ENCODE data around the gene ZBTB20. TPM values are rescaled to one million over a fixed set of nuclear protein-coding genes. Genes with fewer than 3 reads are reported as not detected.
A peak's percentile ranks its signal among the peaks of the same experiment; 100 is the strongest.

The ZBTB20 gene
- total and polyA plus RNA-seq, 2 donors (not counting 1 experiment from before 2014, with no cell fraction given), result 4.0 to 22.5 TPM

- TF ChIP-seq EZH2 (IDR thresholded peaks at IDR 0.05; ENCODE audit: low read length, missing control alignments), result no peak
- TF ChIP-seq, protein P1, sequence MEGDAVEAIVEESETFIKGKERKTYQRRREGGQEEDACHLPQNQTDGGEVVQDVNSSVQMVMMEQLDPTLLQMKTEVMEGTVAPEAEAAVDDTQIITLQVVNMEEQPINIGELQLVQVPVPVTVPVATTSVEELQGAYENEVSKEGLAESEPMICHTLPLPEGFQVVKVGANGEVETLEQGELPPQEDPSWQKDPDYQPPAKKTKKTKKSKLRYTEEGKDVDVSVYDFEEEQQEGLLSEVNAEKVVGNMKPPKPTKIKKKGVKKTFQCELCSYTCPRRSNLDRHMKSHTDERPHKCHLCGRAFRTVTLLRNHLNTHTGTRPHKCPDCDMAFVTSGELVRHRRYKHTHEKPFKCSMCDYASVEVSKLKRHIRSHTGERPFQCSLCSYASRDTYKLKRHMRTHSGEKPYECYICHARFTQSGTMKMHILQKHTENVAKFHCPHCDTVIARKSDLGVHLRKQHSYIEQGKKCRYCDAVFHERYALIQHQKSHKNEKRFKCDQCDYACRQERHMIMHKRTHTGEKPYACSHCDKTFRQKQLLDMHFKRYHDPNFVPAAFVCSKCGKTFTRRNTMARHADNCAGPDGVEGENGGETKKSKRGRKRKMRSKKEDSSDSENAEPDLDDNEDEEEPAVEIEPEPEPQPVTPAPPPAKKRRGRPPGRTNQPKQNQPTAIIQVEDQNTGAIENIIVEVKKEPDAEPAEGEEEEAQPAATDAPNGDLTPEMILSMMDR (conservative IDR thresholded peaks at IDR 0.05 in 1 of 2, IDR thresholded peaks at IDR 0.05 in 1 of 2; ENCODE audit: low read depth in 1 of 2, low read length in 2 of 2), result no peak
- no peak overlapping the region for H3K9ac ChIP-seq (ENCODE audit: insufficient read depth, low read length)
- peak in 1 of 2 donors; percentile 36 for DNase-seq (ENCODE audit: low read depth in 2 of 2)
- H3K9me3 ChIP-seq (ENCODE audit: control insufficient read depth, insufficient read depth, low read depth, low read length), result no peaks in the 10 kb centered on the region
- H3K27me3 ChIP-seq (ENCODE audit: control insufficient read depth, insufficient read depth, low read length), result no peaks in the 10 kb centered on the region
- H3K4me3 ChIP-seq (replicated peaks in 1 of 4; ENCODE audit: control extremely low read depth in 1 of 4, insufficient read depth in 1 of 4, low read depth in 3 of 4, low read length in 4 of 4), result no peak overlapping the region
- H3K36me3 ChIP-seq (ENCODE audit: control insufficient read depth, insufficient read depth, low read length), result no peaks in the 10 kb centered on the region
- H3K79me2 ChIP-seq (ENCODE audit: control insufficient read depth, insufficient read depth, low read length), result no peaks in the 10 kb centered on the region
- H3K4me1 ChIP-seq (ENCODE audit: control insufficient read depth, extremely low read depth, insufficient read depth, low read length), result peaks cover 14% of the 10 kb centered on the region
- no peak overlapping the region for H2AFZ ChIP-seq (ENCODE audit: low read length)
- H3K27ac ChIP-seq (ENCODE audit: insufficient read depth, low read length), result no peak overlapping the region
- H3K4me2 ChIP-seq (ENCODE audit: extremely low read depth, insufficient read depth, low read length), result no peak overlapping the region
- H4K20me1 ChIP-seq (ENCODE audit: control insufficient read depth, extremely low read depth, insufficient read depth, low read length), result no peaks in the 10 kb centered on the region
These were observed 769.7 kb downstream of the ZBTB20 start for GRCh38 chr3:114377426-114377825.

- DNase-seq (ENCODE audit: low read depth in 2 of 2), result peak in 1 of 2 donors; percentile 27
- Histone ChIP-seq H3K4me2 (ENCODE audit: extremely low read depth, insufficient read depth, low read length) (no peak overlapping the region), H3K36me3 (ENCODE audit: control insufficient read depth, insufficient read depth, low read length) (no peaks in the 10 kb centered on the region), H3K9me3 (ENCODE audit: control insufficient read depth, insufficient read depth, low read depth, low read length) (no peaks in the 10 kb centered on the region), H3K4me1 (ENCODE audit: control insufficient read depth, extremely low read depth, insufficient read depth, low read length) (peaks cover 14% of the 10 kb centered on the region), H4K20me1 (ENCODE audit: control insufficient read depth, extremely low read depth, insufficient read depth, low read length) (no peaks in the 10 kb centered on the region), H2AFZ (ENCODE audit: low read length) (no peak overlapping the region), H3K4me3 (replicated peaks in 1 of 4; ENCODE audit: control extremely low read depth in 1 of 4, insufficient read depth in 1 of 4, low read depth in 3 of 4, low read length in 4 of 4) (no peak overlapping the region), H3K9ac (ENCODE audit: insufficient read depth, low read length) (no peak overlapping the region), H3K27me3 (ENCODE audit: control insufficient read depth, insufficient read depth, low read length) (no peaks in the 10 kb centered on the region), H3K79me2 (ENCODE audit: control insufficient read depth, insufficient read depth, low read length) (no peaks in the 10 kb centered on the region), H3K27ac (ENCODE audit: insufficient read depth, low read length) (no peak overlapping the region)
- TF ChIP-seq EZH2 (IDR thresholded peaks at IDR 0.05; ENCODE audit: low read length, missing control alignments), result no peak
- TF ChIP-seq, protein P1 (conservative IDR thresholded peaks at IDR 0.05 in 1 of 2, IDR thresholded peaks at IDR 0.05 in 1 of 2; ENCODE audit: low read depth in 1 of 2, low read length in 2 of 2), result no peak
These were observed 770.4 kb downstream of the ZBTB20 start for GRCh38 chr3:114376516-114377185.

- H3K27ac ChIP-seq (ENCODE audit: insufficient read depth, low read length), result no peak overlapping the region
- no peaks in the 10 kb centered on the region for H4K20me1 ChIP-seq (ENCODE audit: control insufficient read depth, extremely low read depth, insufficient read depth, low read length)
- H3K36me3 ChIP-seq (ENCODE audit: control insufficient read depth, insufficient read depth, low read length), result no peaks in the 10 kb centered on the region
- no peaks in the 10 kb centered on the region for H3K27me3 ChIP-seq (ENCODE audit: control insufficient read depth, insufficient read depth, low read length)
- no peak overlapping the region for H3K4me3 ChIP-seq (replicated peaks in 1 of 4; ENCODE audit: control extremely low read depth in 1 of 4, insufficient read depth in 1 of 4, low read depth in 3 of 4, low read length in 4 of 4)
- H3K9me3 ChIP-seq (ENCODE audit: control insufficient read depth, insufficient read depth, low read depth, low read length), result no peaks in the 10 kb centered on the region
- H2AFZ ChIP-seq (ENCODE audit: low read length), result no peak overlapping the region
- no peaks in the 10 kb centered on the region for H3K79me2 ChIP-seq (ENCODE audit: control insufficient read depth, insufficient read depth, low read length)
- TF ChIP-seq, protein P1 (conservative IDR thresholded peaks at IDR 0.05 in 1 of 2, IDR thresholded peaks at IDR 0.05 in 1 of 2; ENCODE audit: low read depth in 1 of 2, low read length in 2 of 2), result no peak
- TF ChIP-seq EZH2 (IDR thresholded peaks at IDR 0.05; ENCODE audit: low read length, missing control alignments), result no peak
- H3K4me2 ChIP-seq (ENCODE audit: extremely low read depth, insufficient read depth, low read length), result no peak overlapping the region
- H3K4me1 ChIP-seq (ENCODE audit: control insufficient read depth, extremely low read depth, insufficient read depth, low read length), result peaks cover 14% of the 10 kb centered on the region
- DNase-seq (ENCODE audit: low read depth in 2 of 2), result peak; percentile 14 to 22
- H3K9ac ChIP-seq (ENCODE audit: insufficient read depth, low read length), result no peak overlapping the region
These were observed 771.3 kb downstream of the ZBTB20 start for GRCh38 chr3:114375608-114376421.
